Measurements from ENCODE around the gene PLA2G4C.

The PLA2G4C gene

DNA sequence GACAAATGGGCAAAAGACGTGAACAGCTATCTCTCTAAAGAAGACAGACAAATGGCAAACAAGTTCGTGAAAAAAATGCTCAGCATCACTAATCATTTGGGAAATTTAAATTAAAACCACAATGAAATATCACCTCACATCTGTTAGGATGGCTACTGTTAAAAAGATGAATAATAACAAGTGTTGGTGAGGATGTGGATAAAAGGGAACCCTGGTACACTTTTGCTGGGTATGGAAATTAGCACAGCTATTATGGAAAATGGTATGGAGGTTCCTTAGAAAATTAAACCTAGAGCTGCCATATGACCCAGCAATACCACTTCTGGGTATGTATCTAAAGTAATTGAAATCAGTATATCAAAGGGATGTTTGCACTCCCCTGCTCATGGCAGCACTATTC, 73.9 kb downstream of the PLA2G4C start:
- TF ChIP-seq EZH2phosphoT487 (IDR thresholded peaks at IDR 0.05; ENCODE audit: borderline replicate concordance, low read length): no peak
- TF ChIP-seq, protein P1, sequence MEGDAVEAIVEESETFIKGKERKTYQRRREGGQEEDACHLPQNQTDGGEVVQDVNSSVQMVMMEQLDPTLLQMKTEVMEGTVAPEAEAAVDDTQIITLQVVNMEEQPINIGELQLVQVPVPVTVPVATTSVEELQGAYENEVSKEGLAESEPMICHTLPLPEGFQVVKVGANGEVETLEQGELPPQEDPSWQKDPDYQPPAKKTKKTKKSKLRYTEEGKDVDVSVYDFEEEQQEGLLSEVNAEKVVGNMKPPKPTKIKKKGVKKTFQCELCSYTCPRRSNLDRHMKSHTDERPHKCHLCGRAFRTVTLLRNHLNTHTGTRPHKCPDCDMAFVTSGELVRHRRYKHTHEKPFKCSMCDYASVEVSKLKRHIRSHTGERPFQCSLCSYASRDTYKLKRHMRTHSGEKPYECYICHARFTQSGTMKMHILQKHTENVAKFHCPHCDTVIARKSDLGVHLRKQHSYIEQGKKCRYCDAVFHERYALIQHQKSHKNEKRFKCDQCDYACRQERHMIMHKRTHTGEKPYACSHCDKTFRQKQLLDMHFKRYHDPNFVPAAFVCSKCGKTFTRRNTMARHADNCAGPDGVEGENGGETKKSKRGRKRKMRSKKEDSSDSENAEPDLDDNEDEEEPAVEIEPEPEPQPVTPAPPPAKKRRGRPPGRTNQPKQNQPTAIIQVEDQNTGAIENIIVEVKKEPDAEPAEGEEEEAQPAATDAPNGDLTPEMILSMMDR (IDR thresholded peaks at IDR 0.05; ENCODE audit: low read depth, low read length, poor library complexity, severe bottlenecking): no peak
- Histone ChIP-seq H3K9me2 (replicated peaks; ENCODE audit: control insufficient read depth, low read length) (no peaks in the 10 kb centered on the region), H3K36me3 (ENCODE audit: control insufficient read depth, low read length) (no peaks in the 10 kb centered on the region), H3K27ac (ENCODE audit: low read depth, low read length) (no peak overlapping the region), H3K27me3 (ENCODE audit: control insufficient read depth, low read length) (no peaks in the 10 kb centered on the region), H4K20me1 (ENCODE audit: control insufficient read depth, insufficient read depth, low read depth, low read length) (no peaks in the 10 kb centered on the region), H3K79me2 (ENCODE audit: control insufficient read depth, low read length) (no peaks in the 10 kb centered on the region), H3K4me3 (ENCODE audit: low read length) (no peak overlapping the region), H3K4me1 (ENCODE audit: control insufficient read depth, low read length) (no peaks in the 10 kb centered on the region), H3F3A (ENCODE audit: control insufficient read depth, insufficient read depth) (no peaks in the 10 kb centered on the region), H3K9me3 (ENCODE audit: control insufficient read depth, insufficient read depth, low read length) (peaks cover 7% of the 10 kb centered on the region; the same call in 1 of the 2 replicates), H3K4me2 (ENCODE audit: low read length) (no peak overlapping the region)

DNA sequence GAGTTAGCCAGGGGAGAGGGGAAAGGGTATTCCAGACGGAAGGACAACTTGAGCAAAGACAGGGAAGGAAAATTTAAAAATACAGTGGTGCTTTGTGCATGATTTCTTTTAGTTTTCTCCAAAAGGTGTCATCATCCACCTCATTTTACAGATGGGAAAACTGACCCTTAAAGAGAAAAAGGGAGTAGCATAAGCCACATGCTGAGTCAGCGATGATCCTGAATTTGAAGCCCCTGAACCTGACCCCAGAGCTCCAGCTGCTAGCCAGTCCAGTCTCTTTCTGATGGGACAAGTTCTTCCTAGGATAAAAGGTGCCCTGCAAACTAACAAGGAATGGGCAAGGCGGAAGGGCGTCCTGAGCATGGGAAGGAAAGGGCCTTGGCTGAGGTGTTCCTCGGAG, 77.0 kb downstream of the PLA2G4C start:
- Histone ChIP-seq H3K4me2 (ENCODE audit: low read length) (no peak overlapping the region), H3K9me2 (replicated peaks; ENCODE audit: control insufficient read depth, low read length) (no peaks in the 10 kb centered on the region), H3K36me3 (ENCODE audit: control insufficient read depth, low read length) (no peaks in the 10 kb centered on the region), H3K9me3 (ENCODE audit: control insufficient read depth, insufficient read depth, low read length) (peaks cover 7% of the 10 kb centered on the region; the same call in 1 of the 2 replicates), H4K20me1 (ENCODE audit: control insufficient read depth, insufficient read depth, low read depth, low read length) (no peaks in the 10 kb centered on the region), H3K4me3 (ENCODE audit: low read length) (no peak overlapping the region), H3F3A (ENCODE audit: control insufficient read depth, insufficient read depth) (no peaks in the 10 kb centered on the region), H3K4me1 (ENCODE audit: control insufficient read depth, low read length) (no peaks in the 10 kb centered on the region), H3K27ac (ENCODE audit: low read depth, low read length) (no peak overlapping the region), H3K79me2 (ENCODE audit: control insufficient read depth, low read length) (no peaks in the 10 kb centered on the region), H3K27me3 (ENCODE audit: control insufficient read depth, low read length) (no peaks in the 10 kb centered on the region)
- TF ChIP-seq EZH2phosphoT487 (IDR thresholded peaks at IDR 0.05; ENCODE audit: borderline replicate concordance, low read length): no peak
- TF ChIP-seq, protein P1 (IDR thresholded peaks at IDR 0.05; ENCODE audit: low read depth, low read length, poor library complexity, severe bottlenecking): no peak

DNA sequence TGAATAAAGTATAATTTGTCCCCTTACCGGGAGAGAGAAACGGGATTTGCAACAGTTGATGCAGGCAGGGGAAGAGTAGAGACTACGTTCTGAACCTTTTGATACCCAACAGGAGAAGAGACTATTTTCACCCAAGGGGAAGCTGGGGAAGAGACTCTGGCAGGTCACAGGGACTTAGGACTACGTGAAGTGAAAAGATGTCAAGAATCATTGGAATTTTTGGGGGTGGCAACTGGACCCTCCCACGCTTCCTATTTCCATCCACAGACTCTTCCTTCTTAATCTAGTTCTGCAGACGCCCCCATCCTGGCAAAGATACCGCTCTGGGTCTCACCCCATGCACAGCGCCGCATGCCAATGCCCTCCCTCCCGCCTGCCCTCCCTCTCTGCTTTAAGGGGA, 80.5 kb downstream of the PLA2G4C start:
- H3K4me3 ChIP-seq (ENCODE audit: low read length): no peak overlapping the region
- no peak overlapping the region for H3K4me2 ChIP-seq (ENCODE audit: low read length)
- H3K4me1 ChIP-seq (ENCODE audit: control insufficient read depth, low read length): no peaks in the 10 kb centered on the region
- H3K36me3 ChIP-seq (ENCODE audit: control insufficient read depth, low read length): no peaks in the 10 kb centered on the region
- no peaks in the 10 kb centered on the region; the same call in 1 of the 2 replicates for H3K27me3 ChIP-seq (ENCODE audit: control insufficient read depth, low read length)
- H3F3A ChIP-seq (ENCODE audit: control insufficient read depth, insufficient read depth): no peaks in the 10 kb centered on the region
- H3K9me3 ChIP-seq (ENCODE audit: control insufficient read depth, insufficient read depth, low read length): no peaks in the 10 kb centered on the region
- TF ChIP-seq, protein P1 (IDR thresholded peaks at IDR 0.05; ENCODE audit: low read depth, low read length, poor library complexity, severe bottlenecking): no peak
- no peak for TF ChIP-seq EZH2phosphoT487 (IDR thresholded peaks at IDR 0.05; ENCODE audit: borderline replicate concordance, low read length)
- H3K79me2 ChIP-seq (ENCODE audit: control insufficient read depth, low read length): no peaks in the 10 kb centered on the region
- H3K27ac ChIP-seq (ENCODE audit: low read depth, low read length): no peak overlapping the region
- H3K9me2 ChIP-seq (replicated peaks; ENCODE audit: control insufficient read depth, low read length): no peaks in the 10 kb centered on the region
- no peaks in the 10 kb centered on the region for H4K20me1 ChIP-seq (ENCODE audit: control insufficient read depth, insufficient read depth, low read depth, low read length)
